SH-SY5Y (cell line): Measurements from ENCODE around the gene MAP3K7.

Source experiments
- GATA2 ChIP-seq: IDR thresholded peaks from 2 replicates; pipeline ENCODE4 v1.6.1; 2011; ENCODE audit warnings: mild to moderate bottlenecking, low read depth, low read length
- GATA3 ChIP-seq: IDR thresholded peaks from 2 replicates; pipeline ENCODE4 v1.6.1; 2011; ENCODE audit warnings: low read depth, mild to moderate bottlenecking, low read length, moderate library complexity

GRCh38 chr6:90497411-90497810, 89.5 kb downstream of the MAP3K7 start:
- TF ChIP-seq GATA2 (no peak), GATA3 (no peak)
